AG09309 (cell line): ENCODE measurements around the gene UNK.
"Not testable (repeated sequence)": the region's sequence is repeated elsewhere in the genome, so short reads cannot be mapped to it uniquely, and the experiment has no call there.

Source experiments
- DNase-seq: peaks from one replicate; pipeline ENCODE4 v3.0.0-alpha.2; 2010; ENCODE audit warnings: low read depth
- H3K4me3 ChIP-seq: 2 replicates; pipeline ENCODE4 v1.5.1; 2011; ENCODE audit warnings: mild to moderate bottlenecking, low read depth, low read length, moderate library complexity; ENCODE audit not compliant: control insufficient read depth
- CTCF ChIP-seq: IDR thresholded peaks from 2 replicates; pipeline ENCODE4 v1.5.1; 2011; ENCODE audit warnings: mild to moderate bottlenecking, low read depth, low read length, inconsistent platforms; ENCODE audit not compliant: insufficient read depth, control insufficient read depth; ENCODE audit errors: missing control alignments

UNK gene

GRCh38 chr17:75807861-75808260 is 23.3 kb downstream of the UNK start:
- no peak overlapping the region for H3K4me3 ChIP-seq
- DNase-seq = no peak
- no peak for TF ChIP-seq CTCF

DNA sequence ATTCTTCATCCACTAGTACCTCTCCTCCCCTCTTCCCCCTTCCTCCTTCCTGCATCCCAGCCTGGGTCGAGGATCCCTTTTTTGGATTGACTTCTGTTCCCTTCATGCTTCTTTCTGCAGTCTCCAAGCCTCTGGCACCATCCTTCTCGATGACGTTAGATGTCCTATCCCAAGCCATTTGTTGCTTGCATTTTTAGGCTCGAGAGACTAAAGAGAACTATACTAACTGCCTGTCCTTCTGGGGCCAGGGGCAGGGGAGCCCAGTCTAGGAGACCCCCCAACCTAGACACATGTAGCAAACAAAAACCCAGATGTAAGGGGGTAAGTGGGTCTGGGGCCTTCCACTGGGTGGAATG is 23.9 kb downstream of the UNK start:
- no peak for TF ChIP-seq CTCF
- DNase-seq = no peak
- H3K4me3 ChIP-seq = no peak overlapping the region

DNA sequence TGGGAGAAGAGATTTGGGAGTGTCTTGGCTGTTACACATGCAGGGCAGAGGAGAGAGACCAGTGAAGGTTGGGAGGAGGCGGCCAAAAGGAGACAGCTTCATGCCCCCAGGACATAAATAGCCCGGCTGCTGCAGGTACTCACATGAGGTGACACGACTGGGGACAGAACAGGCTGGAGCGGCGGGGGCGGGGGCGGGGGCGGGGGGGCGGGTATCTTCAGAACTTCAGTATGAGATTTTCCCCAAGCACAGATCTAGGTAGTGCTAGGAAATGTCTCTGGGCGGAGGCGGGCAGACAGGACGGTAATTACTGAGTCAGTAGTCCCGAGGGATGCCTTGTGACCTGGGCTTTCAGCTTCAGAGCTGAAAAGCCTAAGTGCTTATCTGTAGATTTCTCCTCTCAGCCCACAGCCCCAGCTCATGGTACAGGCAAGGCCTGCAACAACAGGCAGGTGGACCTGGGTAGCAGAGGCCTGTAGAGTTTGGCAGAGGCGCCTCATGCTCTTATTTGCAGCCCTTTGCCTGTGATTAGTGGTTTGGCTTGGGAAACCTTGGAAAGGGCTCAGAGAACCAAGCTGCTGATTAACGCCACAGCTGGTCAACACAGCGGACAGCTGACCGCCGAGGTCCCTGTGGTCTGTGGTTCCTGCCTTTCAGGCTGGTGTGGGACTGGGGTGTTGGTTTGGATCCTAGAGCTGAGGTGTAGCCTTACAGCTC is 24.5 kb downstream of the UNK start:
- no peak overlapping the region for H3K4me3 ChIP-seq
- DNase-seq = peak; percentile 20
- no peak for TF ChIP-seq CTCF

- no peak for DNase-seq
- no peak for TF ChIP-seq CTCF
Measured at GRCh38 chr17:75809631-75810111, 25.1 kb downstream of the UNK start.

DNA sequence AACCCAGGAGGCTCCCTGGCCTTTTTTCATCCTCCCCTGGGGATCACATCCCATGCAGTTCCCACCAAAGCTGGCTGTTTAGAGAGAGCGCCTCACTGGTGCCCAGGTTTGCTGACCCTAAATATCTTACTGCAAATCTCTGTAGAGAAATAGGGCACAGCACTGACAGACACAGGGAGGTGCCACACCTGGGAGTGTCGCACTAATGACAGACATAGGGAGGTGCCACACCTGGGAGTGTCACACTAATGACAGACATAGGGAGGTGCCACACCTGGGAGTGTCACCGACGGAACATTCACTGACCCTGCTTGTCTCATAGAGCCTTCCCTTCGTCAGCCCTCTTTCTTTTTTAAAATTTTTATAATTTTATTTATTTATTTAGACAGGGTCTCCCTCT is 25.6 kb downstream of the UNK start:
- no peak for TF ChIP-seq CTCF
- no peak for DNase-seq
- H3K4me3 ChIP-seq = no peak overlapping the region

More at GRCh38 chr17:75809631-75810111, 25.1 kb downstream of the UNK start:
- no peak overlapping the region for H3K4me3 ChIP-seq

DNA sequence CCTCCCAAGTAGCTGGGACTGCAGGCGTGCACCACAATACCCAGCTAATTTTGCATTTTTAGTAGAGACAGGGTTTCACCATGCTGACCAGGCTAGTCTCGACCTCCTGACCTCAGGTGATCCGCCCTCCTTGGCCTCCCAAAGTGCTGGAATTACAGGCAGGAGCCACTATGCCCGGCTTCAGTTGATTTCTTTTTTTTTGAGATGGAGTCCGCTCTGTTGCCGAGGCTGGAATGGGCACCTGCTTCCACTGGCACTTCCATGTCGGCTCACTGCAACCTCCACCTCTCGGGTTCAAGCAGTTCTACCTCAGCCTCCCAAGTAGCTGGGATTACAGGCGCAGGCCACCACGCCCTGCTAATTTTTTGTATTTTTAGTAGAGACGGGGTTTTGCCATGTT is 26.1 kb downstream of the UNK start:
- not testable (repeated sequence) for DNase-seq, H3K4me3 ChIP-seq

DNA sequence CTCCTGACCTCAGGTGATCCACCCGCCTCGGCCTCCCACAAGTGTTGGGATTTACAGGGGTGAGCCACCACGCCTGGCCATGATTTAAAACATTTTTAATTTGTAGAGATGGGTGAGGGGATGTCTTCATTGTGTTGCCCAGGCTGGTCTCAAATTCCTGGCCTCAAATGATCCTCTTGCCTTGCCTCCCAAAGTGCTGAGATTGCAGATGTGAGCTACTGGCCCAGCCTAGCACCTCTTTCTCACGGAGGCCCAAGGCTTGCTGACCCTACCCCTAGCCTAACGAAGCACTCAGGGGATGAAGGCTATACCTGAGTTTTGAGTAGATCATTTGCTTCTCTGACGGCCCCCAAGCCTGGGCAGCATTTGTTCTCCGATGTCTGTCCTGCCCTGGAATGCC is 26.6 kb downstream of the UNK start:
- DNase-seq = no peak
- no peak for TF ChIP-seq CTCF
- H3K4me3 ChIP-seq = no peak overlapping the region
